Psoas muscle (tissue), 8 donors: ENCODE data around the gene RPP25L. TPM values are rescaled to one million over a fixed set of nuclear protein-coding genes. Genes with fewer than 3 reads are reported as not detected.
A peak's percentile ranks its signal among the peaks of the same experiment; 100 is the strongest.

ENCODE experiments used
- ATAC-seq, 4 donors: fragments of 200-7000 bp; cut with Tn5 transposase; one replicate each; pipeline ENCODE4 v1.9.1; 2020; ENCODE audit warnings: moderate library complexity in 3 of 4, mild to moderate bottlenecking in 2 of 4
- DNase-seq, 2 donors: peaks; one replicate each; pipeline ENCODE4 v3.0.0-alpha.2; 2020
- H3K27ac ChIP-seq: fragments of 200-600 bp; one replicate; pipeline ENCODE4 v1.8.0; 2022
- H3K27me3 ChIP-seq, 3 donors: fragments of 200-600 bp in 1 of 3; one replicate each; pipeline versions ENCODE4 v1.6.1 to v1.8.0; 2013 to 2022; ENCODE audit warnings: low read length in 2 of 3, mild to moderate bottlenecking in 2 of 3, moderate library complexity in 1 of 3; ENCODE audit not compliant: insufficient read depth in 3 of 3
- H3K36me3 ChIP-seq, 2 donors: fragments of 200-600 bp in 1 of 2; one replicate each; pipeline versions ENCODE4 v1.6.1 to v1.8.0; 2013 to 2022; ENCODE audit warnings: low read depth in 1 of 2, mild to moderate bottlenecking in 1 of 2, moderate library complexity in 1 of 2; ENCODE audit not compliant: insufficient read depth in 1 of 2
- H3K4me1 ChIP-seq: fragments of 200-600 bp; one replicate; pipeline ENCODE4 v1.8.0; 2022
- H3K4me3 ChIP-seq: fragments of 200-600 bp; one replicate; pipeline ENCODE4 v1.8.0; 2022; ENCODE audit warnings: mild to moderate bottlenecking
- H3K9me3 ChIP-seq: fragments of 200-600 bp; one replicate; pipeline ENCODE4 v1.8.0; 2022
- CTCF ChIP-seq: fragments of 200-600 bp; IDR thresholded peaks from one replicate; pipeline ENCODE4 v1.8.0; 2022; ENCODE audit warnings: antibody characterized with exemption
- WGBS, 3 donors: extraction: QIAGEN DNeasy Blood & Tissue Kit; methylation state at CpG; one replicate each; pipeline versions ENCODE4 v1.1.6 to v1.1.7; 2013; 5-methylcytosine and 5-hydroxymethylcytosine counted together
- intact Hi-C, 2 donors: fragments of 100-400 bp; cut with DNase I; formaldehyde crosslinking; loops; one replicate each; pipeline versions ENCODE4 v1.11.0 to v1.14.2; 2022
- polyA plus RNA-seq, 3 donors: library from polyadenylated mRNA; stranded (reverse); fragments of 200-250 nt; gene quantifications; one replicate each; pipeline ENCODE4 v1.2.3, GENCODE V29; 2013
- total RNA-seq, 4 donors: library from RNA; stranded (reverse); fragmentation: NEBNext Ultra II Directional in 2 of 4; extraction: Animal tissue kit (Norgen Biotek cat#: 25700) in 2 of 4; gene quantifications; one replicate each; pipeline versions ENCODE4 v1.2.1 to v1.2.4, GENCODE V29; 2021 to 2023
- donor health status: healthy with polysubstance abuse.
- donor health status: DM: no; HTN: no; CAD: no; lungs with moderate emphysema.
- donor health status: Bipolar disorder and iron deficiency.
- donor health status: healthy.
- donor health status: DM: yes; HTN: yes; CAD: no.
- donor health status: DM: no; HTN: no; CAD: no.
- donor health status: DM: no; HTN: no; CAD: no.
- donor health status: DM: yes; HTN: yes; CAD: no.

RPP25L gene
- total and polyA plus RNA-seq, 7 donors, result 58.5 to 124 (median 69.7) TPM

GRCh38 chr9:34568774-34569173, 43.1 kb downstream of the RPP25L start:
- H3K36me3 ChIP-seq, result peaks cover 0 to 29% of the 10 kb centered on the region in 2 donors
- H3K9me3 ChIP-seq, result no peaks in the 10 kb centered on the region
- peaks cover 28% of the 10 kb centered on the region for H3K4me1 ChIP-seq
- DNase-seq (no peak), ATAC-seq (no peak)
- intact Hi-C loops, result no loop called here
- no peak for TF ChIP-seq CTCF
- H3K27me3 ChIP-seq, result no peaks in the 10 kb centered on the region
- 68 to 76% (median 73%) methylated on average over 12 of the region's 12 CpGs for WGBS, 3 donors
- no peak overlapping the region for H3K4me3 ChIP-seq
- H3K27ac ChIP-seq, result no peak overlapping the region

- DNase-seq (no peak), ATAC-seq (no peak)
- no peak for TF ChIP-seq CTCF
- H3K4me3 ChIP-seq, result no peak overlapping the region
- no peaks in the 10 kb centered on the region for H3K27me3 ChIP-seq
- H3K27ac ChIP-seq, result no peak overlapping the region
- peaks cover 28% of the 10 kb centered on the region for H3K4me1 ChIP-seq
- H3K36me3 ChIP-seq, result peaks cover 0 to 31% of the 10 kb centered on the region in 2 donors
- H3K9me3 ChIP-seq, result no peaks in the 10 kb centered on the region
- 77 to 82% (median 80%) methylated on average over 7 of the region's 7 CpGs for WGBS, 3 donors
- intact Hi-C loops, result no loop called here
Measured at GRCh38 chr9:34568133-34568532, 43.8 kb downstream of the RPP25L start.

GRCh38 chr9:34566972-34567371, 44.9 kb downstream of the RPP25L start:
- DNase-seq, result peak in 1 of 2 donors; percentile 4

GRCh38 chr9:34566322-34566721, 45.6 kb downstream of the RPP25L start:
- 70 to 74% (median 72%) methylated on average over 7 to 8 of the region's 8 CpGs for WGBS, 3 donors
- no peak for TF ChIP-seq CTCF

More at GRCh38 chr9:34566972-34567371, 44.9 kb downstream of the RPP25L start:
- Histone ChIP-seq H3K27ac (no peak overlapping the region), H3K36me3 (peaks cover 0 to 40% of the 10 kb centered on the region in 2 donors), H3K4me1 (peaks cover 33% of the 10 kb centered on the region), H3K9me3 (no peaks in the 10 kb centered on the region), H3K27me3 (no peaks in the 10 kb centered on the region), H3K4me3 (no peak overlapping the region)
- 27 to 38% (median 31%) methylated on average over 6 of the region's 6 CpGs for WGBS, 3 donors
- peak in 2 of 4 donors; percentile 33 to 36 for ATAC-seq
- TF ChIP-seq CTCF, result no peak
- intact Hi-C loops, result no loop called here

GRCh38 chr9:34565856-34566255, 46.0 kb downstream of the RPP25L start:
- WGBS, 3 donors, result 74 to 80% (median 80%) methylated on average over 8 of the region's 8 CpGs
- no peak for TF ChIP-seq CTCF
- intact Hi-C loops, result no loop called here
- Histone ChIP-seq H3K36me3 (peaks cover 0 to 40% of the 10 kb centered on the region in 2 donors), H3K27ac (no peak overlapping the region), H3K27me3 (no peaks in the 10 kb centered on the region), H3K4me1 (peaks cover 33% of the 10 kb centered on the region), H3K9me3 (no peaks in the 10 kb centered on the region), H3K4me3 (no peak overlapping the region)
- DNase-seq (peak in 1 of 2 donors; percentile 3), ATAC-seq (no peak)

More at GRCh38 chr9:34566322-34566721, 45.6 kb downstream of the RPP25L start:
- H3K27ac ChIP-seq, result no peak overlapping the region
- DNase-seq (peak in 1 of 2 donors; percentile 5), ATAC-seq (no peak)
- H3K4me3 ChIP-seq, result no peak overlapping the region
- intact Hi-C loops, result no loop called here
- peaks cover 32% of the 10 kb centered on the region for H3K4me1 ChIP-seq
- H3K27me3 ChIP-seq, result no peaks in the 10 kb centered on the region
- H3K9me3 ChIP-seq, result no peaks in the 10 kb centered on the region
- peaks cover 0 to 40% of the 10 kb centered on the region in 2 donors for H3K36me3 ChIP-seq
